ENCODE data around the gene GYG2. TPM values are rescaled to one million over a fixed set of nuclear protein-coding genes. Genes with fewer than 3 reads are reported as not detected.
"Not testable (repeated sequence)": the region's sequence is repeated elsewhere in the genome, so short reads cannot be mapped to it uniquely, and the experiment has no call there.

Gene GYG2
- total RNA-seq, 6 experiments from 2014 or later, result 0.35 to 0.79 (median 0.51) TPM; not detected in 2

GRCh38 chrX:2897311-2897689 is 68.6 kb downstream of the GYG2 start:
- no peak overlapping the region for H3K27ac Mint-ChIP-seq
- H3K27me3 Mint-ChIP-seq (ENCODE audit: insufficient read depth), result peaks cover 2% of the 10 kb centered on the region
- no peak for TF ChIP-seq CTCF (IDR thresholded peaks at IDR 0.05)
- no peaks in the 10 kb centered on the region for H3K36me3 Mint-ChIP-seq (ENCODE audit: low read depth)
- H3K4me3 Mint-ChIP-seq, result no peak overlapping the region
- no peak for DNase-seq
- no peaks in the 10 kb centered on the region; the same call in 1 of the 2 replicates for H3K9me3 Mint-ChIP-seq
- H3K4me1 Mint-ChIP-seq (ENCODE audit: low read depth), result peaks cover 5% of the 10 kb centered on the region; the same call in 1 of the 2 replicates

GRCh38 chrX:2897690-2898623 is 69.2 kb downstream of the GYG2 start:
- not testable (repeated sequence) for H3K4me1 Mint-ChIP-seq (ENCODE audit: low read depth); H3K27me3 Mint-ChIP-seq (ENCODE audit: insufficient read depth); H3K9me3 Mint-ChIP-seq; H3K36me3 Mint-ChIP-seq (ENCODE audit: low read depth); DNase-seq; H3K27ac Mint-ChIP-seq; H3K4me3 Mint-ChIP-seq

GRCh38 chrX:2898846-2899512 is 70.2 kb downstream of the GYG2 start:
- no peak overlapping the region for H3K27ac Mint-ChIP-seq
- H3K4me3 Mint-ChIP-seq, result no peak overlapping the region
- H3K4me1 Mint-ChIP-seq (ENCODE audit: low read depth), result peaks cover 5% of the 10 kb centered on the region; the same call in 1 of the 2 replicates

GRCh38 chrX:2901367-2902036 is 72.8 kb downstream of the GYG2 start:
- no peak overlapping the region for H3K4me3 Mint-ChIP-seq
- no peak for TF ChIP-seq CTCF (IDR thresholded peaks at IDR 0.05)
- no peak for DNase-seq
- H3K9me3 Mint-ChIP-seq, result no peaks in the 10 kb centered on the region; the same call in 1 of the 2 replicates
- no peak overlapping the region for H3K27ac Mint-ChIP-seq
- peaks cover 6% of the 10 kb centered on the region for H3K27me3 Mint-ChIP-seq (ENCODE audit: insufficient read depth)
- H3K36me3 Mint-ChIP-seq (ENCODE audit: low read depth), result no peaks in the 10 kb centered on the region; the same call in 1 of the 2 replicates
- H3K4me1 Mint-ChIP-seq (ENCODE audit: low read depth), result no peaks in the 10 kb centered on the region

More at GRCh38 chrX:2898846-2899512, 70.2 kb downstream of the GYG2 start:
- H3K27me3 Mint-ChIP-seq (ENCODE audit: insufficient read depth), result peaks cover 5% of the 10 kb centered on the region
- TF ChIP-seq CTCF (IDR thresholded peaks at IDR 0.05), result no peak
- no peaks in the 10 kb centered on the region; the same call in 1 of the 2 replicates for H3K9me3 Mint-ChIP-seq
- H3K36me3 Mint-ChIP-seq (ENCODE audit: low read depth), result no peaks in the 10 kb centered on the region
- no peak for DNase-seq

- Mint-ChIP-seq H3K9me3 (no peaks in the 10 kb centered on the region; the same call in 1 of the 2 replicates), H3K27ac (no peak overlapping the region), H3K4me1 (ENCODE audit: low read depth) (no peaks in the 10 kb centered on the region), H3K4me3 (no peak overlapping the region), H3K27me3 (ENCODE audit: insufficient read depth) (peaks cover 4% of the 10 kb centered on the region), H3K36me3 (ENCODE audit: low read depth) (peaks cover 2% of the 10 kb centered on the region; the same call in 1 of the 2 replicates)
- TF ChIP-seq CTCF (IDR thresholded peaks at IDR 0.05), result no peak
- no peak for DNase-seq
These were observed 74.1 kb downstream of the GYG2 start for GRCh38 chrX:2902841-2903240.

Measured in HFFc6 (cell line).